ENCODE results near the gene NPFFR1.
A peak's percentile ranks its signal among the peaks of the same experiment; 100 is the strongest.
"Not testable (repeated sequence)": the region's sequence is repeated elsewhere in the genome, so short reads cannot be mapped to it uniquely, and the experiment has no call there.

The NPFFR1 gene

DNA sequence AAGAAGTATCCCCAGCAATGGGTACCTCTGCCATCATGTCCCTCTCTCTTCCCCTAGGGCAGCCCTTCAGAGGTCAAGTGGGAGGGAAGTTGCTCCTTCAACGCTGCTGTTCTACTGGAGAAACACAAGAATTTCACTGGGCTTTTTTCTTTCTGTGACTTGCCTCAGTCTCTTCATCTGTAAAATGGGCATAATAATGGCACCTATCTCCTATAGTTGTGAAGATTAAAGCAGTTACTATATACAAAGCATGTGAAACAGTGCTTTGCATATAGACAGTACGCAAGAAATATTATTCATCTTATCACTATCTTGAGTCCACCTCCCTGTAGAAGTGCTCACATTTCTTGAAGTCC, 1.6 kb upstream of the NPFFR1 start:
- no peak for DNase-seq (ENCODE audit: low spot score)

GRCh38 chr10:70284542-70285475, 1.0 kb upstream of the NPFFR1 start:
- DNase-seq (ENCODE audit: low spot score) = no peak

GRCh38 chr10:70283071-70283444, 746 bp downstream of the NPFFR1 start:
- DNase-seq (ENCODE audit: low spot score) = no peak

- no peak for DNase-seq (ENCODE audit: low spot score)
Observed at GRCh38 chr10:70281609-70282008, 2.2 kb downstream of the NPFFR1 start.

- DNase-seq (ENCODE audit: low spot score) = no peak
Observed at GRCh38 chr10:70280099-70280498, 3.7 kb downstream of the NPFFR1 start.

GRCh38 chr10:70277396-70278030, 6.3 kb downstream of the NPFFR1 start:
- DNase-seq (ENCODE audit: low spot score) = no peak

DNA sequence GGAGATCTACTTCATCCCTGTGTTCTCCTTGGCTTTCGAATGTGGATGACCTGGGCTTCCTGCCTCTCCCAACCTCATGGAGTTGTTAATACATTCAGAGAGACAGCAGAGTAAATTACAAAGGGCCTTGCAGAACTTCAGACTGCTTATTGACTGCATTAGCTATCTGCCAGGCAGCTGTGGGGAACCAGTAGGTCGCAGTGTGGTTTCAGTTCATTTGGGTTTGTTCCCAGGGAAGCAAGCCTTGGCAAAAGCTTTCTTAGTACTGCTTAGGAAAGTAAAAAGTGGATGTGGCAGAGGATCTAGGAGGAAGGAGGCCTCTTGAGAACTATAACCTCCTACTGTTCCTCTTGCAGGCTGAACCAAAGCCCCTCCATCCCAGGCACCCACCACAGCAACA, 9.2 kb downstream of the NPFFR1 start:
- no peak for DNase-seq (ENCODE audit: low spot score)

DNA sequence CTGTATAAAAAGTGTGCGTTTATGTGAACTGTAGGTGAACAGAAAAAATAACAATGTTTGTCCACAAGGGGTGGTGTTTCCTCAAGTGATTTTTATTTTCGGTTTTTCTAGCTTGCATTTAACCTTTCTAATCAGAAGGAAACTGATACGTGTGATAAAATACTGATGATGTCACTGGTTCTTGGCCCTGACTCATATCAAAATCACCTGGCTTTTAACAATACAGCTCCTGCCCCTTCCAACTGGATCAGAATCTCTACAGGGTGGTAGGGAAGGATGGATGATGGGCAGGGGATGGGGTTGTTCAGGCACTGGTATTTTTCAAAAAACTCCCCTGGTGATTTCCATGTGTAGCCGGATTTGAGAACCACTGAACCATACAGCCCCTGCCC, 10.9 kb downstream of the NPFFR1 start:
- no peak for DNase-seq (ENCODE audit: low spot score)

- DNase-seq (ENCODE audit: low spot score) = no peak
Observed at GRCh38 chr10:70271996-70272924, 11.5 kb downstream of the NPFFR1 start.

DNA sequence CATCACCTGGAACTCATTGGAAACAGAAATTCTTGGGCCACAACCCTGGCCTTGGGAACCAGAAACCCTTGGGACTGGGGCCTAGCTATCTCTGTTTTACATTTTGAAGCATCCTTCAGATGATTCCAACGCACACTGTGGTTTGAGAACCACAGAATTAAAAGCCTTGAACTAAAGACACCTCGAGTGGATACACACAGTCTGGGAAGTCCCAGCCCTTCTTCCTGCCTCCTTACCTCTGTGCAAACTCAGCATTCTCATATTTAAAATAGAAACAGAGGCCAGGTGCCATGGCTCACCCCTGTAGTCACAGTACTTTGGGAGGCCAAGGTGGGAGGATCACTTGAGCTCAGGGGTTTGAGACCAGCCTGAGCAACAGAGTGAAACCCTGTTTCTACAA, 12.9 kb downstream of the NPFFR1 start:
- DNase-seq (ENCODE audit: low spot score) = no peak

GRCh38 chr10:70269741-70270140, 14.1 kb downstream of the NPFFR1 start:
- DNase-seq (ENCODE audit: low spot score) = no peak

- DNase-seq (ENCODE audit: low spot score) = no peak
Observed at GRCh38 chr10:70268376-70268775, 15.4 kb downstream of the NPFFR1 start.

DNA sequence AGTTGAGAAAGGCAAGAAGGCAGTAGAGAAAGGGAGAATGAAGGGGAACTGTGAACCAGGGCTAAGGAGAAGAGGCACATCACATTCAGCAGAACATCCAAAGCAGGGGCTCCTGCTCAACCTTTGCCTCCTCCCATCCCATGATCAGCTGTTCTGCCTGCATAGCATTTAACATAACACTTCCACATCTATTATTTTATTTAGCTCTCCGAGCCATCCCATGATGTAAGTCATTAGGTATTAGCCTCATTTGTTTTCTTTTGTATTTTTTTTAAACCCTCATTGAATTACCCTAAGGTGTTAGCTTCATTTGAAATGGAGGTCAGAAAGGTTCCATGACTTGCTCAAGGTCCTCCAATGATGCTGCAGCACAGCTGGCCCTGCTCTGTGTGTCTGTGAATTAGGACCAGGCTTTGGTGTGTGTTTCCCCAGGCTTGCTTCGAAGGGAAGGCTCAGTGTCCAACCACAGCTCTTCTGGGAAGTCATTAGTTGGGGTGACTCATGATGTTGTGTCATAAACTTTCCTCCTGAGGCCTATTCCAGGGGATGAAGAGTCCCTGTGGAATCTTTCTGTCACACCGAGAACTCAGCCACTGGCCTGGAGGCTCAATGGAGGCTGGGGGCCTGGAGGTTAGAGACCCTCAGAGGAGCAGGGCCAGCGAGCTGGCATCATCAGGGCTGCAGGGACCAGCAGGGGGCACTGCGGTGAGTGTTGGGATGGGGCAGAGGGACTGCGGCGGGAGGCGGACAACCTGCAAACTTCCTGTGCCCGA, 16.5 kb downstream of the NPFFR1 start:
- DNase-seq (ENCODE audit: low spot score) = no peak

- DNase-seq (ENCODE audit: low spot score) = no peak
Observed at GRCh38 chr10:70266701-70267100, 17.1 kb downstream of the NPFFR1 start.

- no peak for DNase-seq (ENCODE audit: low spot score)
Observed at GRCh38 chr10:70266056-70266455, 17.7 kb downstream of the NPFFR1 start.

- DNase-seq (ENCODE audit: low spot score) = peak; percentile 67
Observed at GRCh38 chr10:70265032-70265689, 18.6 kb downstream of the NPFFR1 start.

- no peak for DNase-seq (ENCODE audit: low spot score)
Observed at GRCh38 chr10:70260734-70261133, 23.1 kb downstream of the NPFFR1 start.

DNA sequence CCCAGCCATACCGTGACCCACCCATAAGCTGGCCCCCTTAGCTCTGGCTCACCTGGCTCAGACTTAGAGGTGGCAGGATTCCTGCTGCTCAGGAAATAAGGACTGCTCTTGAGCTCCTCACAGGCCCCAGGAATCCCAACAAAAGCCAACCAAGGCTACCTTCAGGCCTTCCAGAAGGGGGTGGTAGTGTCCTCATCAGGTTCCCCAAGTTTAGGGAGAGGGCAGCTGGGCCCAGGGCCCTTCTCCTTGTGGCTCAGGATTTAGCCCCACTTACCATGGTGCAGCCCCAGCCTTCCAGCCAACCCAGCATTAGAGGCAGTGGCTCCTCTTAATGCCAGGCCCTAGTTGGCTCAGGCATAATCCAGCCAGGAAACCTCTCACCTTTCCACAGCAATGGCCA, 23.5 kb downstream of the NPFFR1 start:
- no peak for DNase-seq (ENCODE audit: low spot score)

- DNase-seq (ENCODE audit: low spot score) = no peak
Observed at GRCh38 chr10:70258216-70258615, 25.6 kb downstream of the NPFFR1 start.

DNA sequence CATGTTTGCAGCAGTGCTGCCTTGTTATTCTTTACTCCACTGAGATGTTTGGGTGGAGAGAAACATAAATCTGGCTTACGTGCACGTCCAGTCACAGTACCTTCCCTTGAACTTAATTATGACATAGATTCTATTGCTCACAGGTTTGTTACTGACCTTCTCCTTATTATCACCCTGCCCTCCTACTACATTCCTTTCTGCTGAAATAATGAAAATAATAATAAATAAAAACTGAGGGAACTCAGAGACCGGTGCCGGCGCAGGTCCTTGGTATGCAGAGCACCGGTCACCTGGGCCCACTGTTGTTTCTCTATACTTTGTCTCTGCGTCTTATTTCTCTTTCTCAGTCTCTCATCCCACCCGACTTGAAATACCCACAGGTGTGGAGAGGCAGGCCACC, 26.0 kb downstream of the NPFFR1 start:
- DNase-seq (ENCODE audit: low spot score) = not testable (repeated sequence)

- no peak for DNase-seq (ENCODE audit: low spot score)
Observed at GRCh38 chr10:70256463-70256862, 27.3 kb downstream of the NPFFR1 start.
